Measurements from ENCODE around the gene IQGAP2. TPM values are rescaled to one million over a fixed set of nuclear protein-coding genes. Genes with fewer than 3 reads are reported as not detected.

IQGAP2 gene
- total RNA-seq, 1 experiment from 2014 or later = 0.59 TPM

DNA sequence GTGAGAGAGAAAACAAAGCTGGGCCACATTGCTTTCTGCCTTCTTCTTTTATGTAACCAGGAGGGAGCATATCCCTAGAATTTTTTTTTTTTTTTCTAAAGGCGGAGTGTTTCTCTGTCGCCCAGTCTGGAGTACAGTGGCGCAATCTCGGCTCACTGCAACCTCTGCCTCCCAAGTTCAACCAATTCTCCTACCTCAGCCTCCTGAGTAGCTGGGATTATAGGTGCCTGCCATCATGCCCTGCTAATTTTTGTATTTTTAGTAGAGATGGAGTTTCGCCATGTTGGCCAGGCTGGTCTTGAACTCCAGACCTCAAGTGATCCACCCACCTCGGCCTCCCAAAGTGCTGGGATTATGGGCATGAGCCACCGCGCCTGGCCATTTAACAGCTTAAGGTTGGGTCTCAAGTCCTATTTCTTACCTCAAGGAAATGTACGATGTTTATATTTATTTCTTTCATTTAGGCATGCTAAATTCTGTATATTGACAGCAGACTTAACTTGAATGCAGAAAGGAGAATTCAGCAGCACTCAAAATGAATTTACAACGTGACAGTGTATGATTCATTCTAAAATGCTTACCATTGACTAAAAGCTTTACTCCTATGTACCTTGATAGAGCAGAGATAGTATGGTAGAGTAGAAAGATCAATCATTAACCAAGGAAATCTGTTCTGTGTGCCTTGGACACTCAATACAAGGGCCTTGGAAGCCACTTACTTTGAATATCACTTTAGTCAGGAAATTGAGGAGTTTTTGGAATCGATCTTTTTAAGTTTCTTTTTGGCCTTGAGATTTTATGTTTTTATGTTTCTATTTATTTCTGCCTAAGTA lies 119.2 kb downstream of the IQGAP2 start:
- no peak for ATAC-seq
- no peaks in the 10 kb centered on the region for H3K4me1 ChIP-seq (ENCODE audit: control insufficient read depth, insufficient read depth, low read length)
- CTCF ChIA-PET = no interaction called here

DNA sequence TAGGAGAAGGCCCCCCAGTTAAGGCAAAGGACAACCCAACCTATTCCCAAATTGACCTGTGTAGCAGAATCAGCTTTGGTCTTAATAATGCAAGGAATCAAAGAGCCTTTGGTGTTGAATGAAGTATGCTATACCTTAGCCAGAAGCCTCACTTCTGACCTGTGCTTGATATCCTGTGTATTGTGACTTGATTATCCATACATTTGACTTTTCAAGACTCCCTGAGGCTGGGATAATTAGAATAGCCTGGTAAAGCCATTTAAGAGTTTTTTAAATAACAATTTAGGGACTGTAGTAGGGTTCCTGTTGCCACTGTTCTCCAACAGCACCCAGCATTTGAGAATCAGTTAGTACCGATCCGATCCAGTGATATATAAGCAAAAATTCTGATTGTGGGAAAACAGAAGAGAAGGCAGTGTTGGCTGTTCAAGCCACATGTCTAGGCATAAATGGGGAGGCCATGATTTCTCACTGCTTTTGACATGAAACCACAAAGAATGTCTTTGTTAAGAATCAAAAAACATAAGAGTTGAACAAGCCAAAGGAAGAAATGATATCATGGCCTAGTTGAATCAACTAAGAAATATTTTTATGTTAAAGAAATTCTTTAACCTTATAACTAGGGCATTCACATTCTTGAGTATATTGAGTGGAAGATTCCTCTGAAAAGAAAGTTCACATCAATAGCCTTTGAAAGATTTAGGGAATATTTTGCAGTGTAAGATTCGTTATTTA lies 121.2 kb downstream of the IQGAP2 start:
- DNase-seq (ENCODE audit: low read depth, low spot score) (no peak), ATAC-seq (no peak)
- no peaks in the 10 kb centered on the region for H3K9me3 ChIP-seq (ENCODE audit: control insufficient read depth, insufficient read depth, low read depth, low read length)
- in situ Hi-C loops (cut with HindIII; ENCODE audit: low pct_unique_long_range_greater_than_20kb, low sequenced_read_pairs) (no loop called here), intact Hi-C loops (cut with micrococcal nuclease; ENCODE audit: unreplicated experiment) (loop anchor here (5.0 kb wide), 1 partner anchor 308 kb away; no protein-coding TSS in a partner anchor)
- no peaks in the 10 kb centered on the region for H3K36me3 ChIP-seq (ENCODE audit: control insufficient read depth, insufficient read depth, low read length)
- H3K4me3 ChIP-seq (ENCODE audit: low read depth in 2 of 2, low read length in 2 of 2) = no peak overlapping the region
- BruUV-seq (replicated peaks) = no TSS peak
- POLR2A ChIA-PET = no interaction called here
- TF ChIP-seq SIN3A (IDR thresholded peaks at IDR 0.05; ENCODE audit: borderline replicate concordance, insufficient read depth, low read depth, low read length) = no peak
- TF ChIP-seq TCF7L2 (IDR thresholded peaks at IDR 0.05; ENCODE audit: low read depth, low read length) = no peak
- TF ChIP-seq POLR2AphosphoS5 (IDR thresholded peaks at IDR 0.05; ENCODE audit: low read depth, low read length) = no peak
- TF ChIP-seq, protein P1, sequence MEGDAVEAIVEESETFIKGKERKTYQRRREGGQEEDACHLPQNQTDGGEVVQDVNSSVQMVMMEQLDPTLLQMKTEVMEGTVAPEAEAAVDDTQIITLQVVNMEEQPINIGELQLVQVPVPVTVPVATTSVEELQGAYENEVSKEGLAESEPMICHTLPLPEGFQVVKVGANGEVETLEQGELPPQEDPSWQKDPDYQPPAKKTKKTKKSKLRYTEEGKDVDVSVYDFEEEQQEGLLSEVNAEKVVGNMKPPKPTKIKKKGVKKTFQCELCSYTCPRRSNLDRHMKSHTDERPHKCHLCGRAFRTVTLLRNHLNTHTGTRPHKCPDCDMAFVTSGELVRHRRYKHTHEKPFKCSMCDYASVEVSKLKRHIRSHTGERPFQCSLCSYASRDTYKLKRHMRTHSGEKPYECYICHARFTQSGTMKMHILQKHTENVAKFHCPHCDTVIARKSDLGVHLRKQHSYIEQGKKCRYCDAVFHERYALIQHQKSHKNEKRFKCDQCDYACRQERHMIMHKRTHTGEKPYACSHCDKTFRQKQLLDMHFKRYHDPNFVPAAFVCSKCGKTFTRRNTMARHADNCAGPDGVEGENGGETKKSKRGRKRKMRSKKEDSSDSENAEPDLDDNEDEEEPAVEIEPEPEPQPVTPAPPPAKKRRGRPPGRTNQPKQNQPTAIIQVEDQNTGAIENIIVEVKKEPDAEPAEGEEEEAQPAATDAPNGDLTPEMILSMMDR (IDR thresholded peaks at IDR 0.05) = no peak
- TF ChIP-seq, protein P2, sequence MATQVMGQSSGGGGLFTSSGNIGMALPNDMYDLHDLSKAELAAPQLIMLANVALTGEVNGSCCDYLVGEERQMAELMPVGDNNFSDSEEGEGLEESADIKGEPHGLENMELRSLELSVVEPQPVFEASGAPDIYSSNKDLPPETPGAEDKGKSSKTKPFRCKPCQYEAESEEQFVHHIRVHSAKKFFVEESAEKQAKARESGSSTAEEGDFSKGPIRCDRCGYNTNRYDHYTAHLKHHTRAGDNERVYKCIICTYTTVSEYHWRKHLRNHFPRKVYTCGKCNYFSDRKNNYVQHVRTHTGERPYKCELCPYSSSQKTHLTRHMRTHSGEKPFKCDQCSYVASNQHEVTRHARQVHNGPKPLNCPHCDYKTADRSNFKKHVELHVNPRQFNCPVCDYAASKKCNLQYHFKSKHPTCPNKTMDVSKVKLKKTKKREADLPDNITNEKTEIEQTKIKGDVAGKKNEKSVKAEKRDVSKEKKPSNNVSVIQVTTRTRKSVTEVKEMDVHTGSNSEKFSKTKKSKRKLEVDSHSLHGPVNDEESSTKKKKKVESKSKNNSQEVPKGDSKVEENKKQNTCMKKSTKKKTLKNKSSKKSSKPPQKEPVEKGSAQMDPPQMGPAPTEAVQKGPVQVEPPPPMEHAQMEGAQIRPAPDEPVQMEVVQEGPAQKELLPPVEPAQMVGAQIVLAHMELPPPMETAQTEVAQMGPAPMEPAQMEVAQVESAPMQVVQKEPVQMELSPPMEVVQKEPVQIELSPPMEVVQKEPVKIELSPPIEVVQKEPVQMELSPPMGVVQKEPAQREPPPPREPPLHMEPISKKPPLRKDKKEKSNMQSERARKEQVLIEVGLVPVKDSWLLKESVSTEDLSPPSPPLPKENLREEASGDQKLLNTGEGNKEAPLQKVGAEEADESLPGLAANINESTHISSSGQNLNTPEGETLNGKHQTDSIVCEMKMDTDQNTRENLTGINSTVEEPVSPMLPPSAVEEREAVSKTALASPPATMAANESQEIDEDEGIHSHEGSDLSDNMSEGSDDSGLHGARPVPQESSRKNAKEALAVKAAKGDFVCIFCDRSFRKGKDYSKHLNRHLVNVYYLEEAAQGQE (IDR thresholded peaks at IDR 0.05; ENCODE audit: insufficient read depth in 1 of 2, low read depth in 2 of 2, low read length in 1 of 2) = no peak
- peaks cover 15% of the 10 kb centered on the region for H3K27me3 ChIP-seq (ENCODE audit: control insufficient read depth, insufficient read depth, low read length)
- H3K4me1 ChIP-seq (ENCODE audit: control insufficient read depth, insufficient read depth, low read length) = no peaks in the 10 kb centered on the region
- CTCF ChIA-PET = no interaction called here
- H3K27ac ChIP-seq (ENCODE audit: low read length) = no peak overlapping the region

More for the DNA sequence above, 119.2 kb downstream of the IQGAP2 start:
- TF ChIP-seq, protein P1 (IDR thresholded peaks at IDR 0.05) = no peak
- TF ChIP-seq SIN3A (IDR thresholded peaks at IDR 0.05; ENCODE audit: borderline replicate concordance, insufficient read depth, low read depth, low read length) (no peak), TCF7L2 (IDR thresholded peaks at IDR 0.05; ENCODE audit: low read depth, low read length) (no peak), POLR2AphosphoS5 (IDR thresholded peaks at IDR 0.05; ENCODE audit: low read depth, low read length) (no peak)
- TF ChIP-seq, protein P2 (IDR thresholded peaks at IDR 0.05; ENCODE audit: insufficient read depth in 1 of 2, low read depth in 2 of 2, low read length in 1 of 2) = no peak
- Histone ChIP-seq H3K36me3 (ENCODE audit: control insufficient read depth, insufficient read depth, low read length) (no peaks in the 10 kb centered on the region), H3K27ac (ENCODE audit: low read length) (no peak overlapping the region), H3K9me3 (ENCODE audit: control insufficient read depth, insufficient read depth, low read depth, low read length) (no peaks in the 10 kb centered on the region), H3K27me3 (ENCODE audit: control insufficient read depth, insufficient read depth, low read length) (peaks cover 15% of the 10 kb centered on the region), H3K4me3 (ENCODE audit: low read depth in 2 of 2, low read length in 2 of 2) (no peak overlapping the region)
- no peak for DNase-seq (ENCODE audit: low read depth, low spot score)
- intact Hi-C loops (cut with micrococcal nuclease; ENCODE audit: unreplicated experiment) (loop anchor here (5.0 kb wide), 1 partner anchor 310 kb away; no protein-coding TSS in a partner anchor), in situ Hi-C loops (cut with HindIII; ENCODE audit: low pct_unique_long_range_greater_than_20kb, low sequenced_read_pairs) (no loop called here)
- no TSS peak for BruUV-seq (replicated peaks)
- POLR2A ChIA-PET = interaction anchor here (0.5 kb wide), 1 partner anchor 62 kb away, joined by 12 read pairs; no protein-coding TSS in a partner anchor
